SK-N-SH (cell line): ENCODE data around the gene EDN2. TPM values are rescaled to one million over a fixed set of nuclear protein-coding genes. Genes with fewer than 3 reads are reported as not detected.

Source experiments
- CTCF ChIA-PET: fragments of 300-600, 350-600 bp; formaldehyde crosslinking; extraction: SDS; loops from one replicate; lab custom pipeline; 2021; lab: Yijun Ruan, JAX
- POLR2A ChIA-PET: fragments of 350-600 bp; sonication (Branson Sonifier 250); formaldehyde crosslinking; extraction: SDS; loops from one replicate; lab custom pipeline; 2020; ENCODE audit warnings: antibody characterized with exemption, inconsistent platforms; lab: Yijun Ruan, JAX
- DNase-seq: peaks from one replicate; pipeline ENCODE4 v3.0.0; 2012
- H2AFZ ChIP-seq: fragments of 200-600 bp; sonication (generic); 2 replicates; pipeline ENCODE4 v1.8.1; 2016; ENCODE audit warnings: antibody characterized with exemption, mild to moderate bottlenecking, low read depth
- H3F3A ChIP-seq: fragments of 200-600 bp; sonication (generic); replicated peaks from 2 replicates; pipeline ENCODE3; 2016; ENCODE audit warnings: antibody characterized with exemption, mild to moderate bottlenecking; ENCODE audit not compliant: insufficient read depth
- H3K27ac ChIP-seq, 2 experiments: fragments of 200-500 bp in 1 of 2; fragments of 200-600 bp in 1 of 2; sonication (Bioruptor generic) in 1 of 2; sonication (generic), shearing (Covaris generic) in 1 of 2; 2 replicates each; pipeline versions ENCODE4 v1.5.1 to v1.6.1; 2014 to 2016; ENCODE audit warnings: low read depth in 2 of 2, inconsistent platforms in 1 of 2, low read length in 1 of 2, mild to moderate bottlenecking in 1 of 2, mixed read lengths in 1 of 2
- H3K27me3 ChIP-seq: fragments of 200-600 bp; sonication (generic), shearing (Covaris generic); 2 replicates; pipeline ENCODE4 v1.6.1; 2016; ENCODE audit warnings: mixed run types; ENCODE audit not compliant: insufficient read depth
- H3K36me3 ChIP-seq, 2 experiments: fragments of 200-500 bp in 1 of 2; fragments of 200-600 bp in 1 of 2; sonication (Bioruptor generic) in 1 of 2; sonication (generic) in 1 of 2; replicated peaks in 1 of 2; 2 replicates each; pipeline versions ENCODE3 to v1.5.1; 2014 to 2016; ENCODE audit warnings: low read length in 1 of 2, mild to moderate bottlenecking in 1 of 2; ENCODE audit not compliant: insufficient read depth in 2 of 2, control insufficient read depth in 1 of 2
- H3K4me1 ChIP-seq, 2 experiments: fragments of 200-500 bp in 1 of 2; fragments of 200-600 bp in 1 of 2; sonication (Bioruptor generic) in 1 of 2; sonication (generic), shearing (Covaris generic) in 1 of 2; 2 replicates each; pipeline versions ENCODE4 v1.5.1 to v1.6.1; 2014 to 2016; ENCODE audit warnings: low read depth in 1 of 2, low read length in 1 of 2, mixed run types in 1 of 2; ENCODE audit not compliant: insufficient read depth in 2 of 2, control insufficient read depth in 1 of 2
- H3K4me2 ChIP-seq: fragments of 200-600 bp; sonication (generic), shearing (Covaris generic); 2 replicates; pipeline ENCODE4 v1.6.1; 2017; ENCODE audit warnings: mixed run types
- H3K4me3 ChIP-seq, 2 experiments: fragments of 200-500 bp in 1 of 2; fragments of 200-600 bp in 1 of 2; sonication (Bioruptor generic) in 1 of 2; sonication (generic), shearing (Covaris generic) in 1 of 2; 2 replicates each; pipeline versions ENCODE4 v1.5.1 to v1.8.1; 2014 to 2016; ENCODE audit warnings: low read depth in 2 of 2, inconsistent platforms in 1 of 2, low read length in 1 of 2, mild to moderate bottlenecking in 1 of 2, mixed read lengths in 1 of 2, moderate library complexity in 1 of 2
- H3K79me2 ChIP-seq: fragments of 200-600 bp; sonication (generic); 2 replicates; pipeline ENCODE4 v1.8.1; 2017; ENCODE audit warnings: mild to moderate bottlenecking; ENCODE audit not compliant: insufficient read depth
- H3K9ac ChIP-seq: fragments of 200-600 bp; sonication (generic); 2 replicates; pipeline ENCODE4 v1.6.1; 2017; ENCODE audit warnings: mixed run types
- H3K9me2 ChIP-seq: fragments of 200-600 bp; sonication (generic); 2 replicates; pipeline ENCODE4 v1.6.1; 2017; ENCODE audit warnings: mixed run types
- H3K9me3 ChIP-seq: fragments of 200-600 bp; sonication (generic); 2 replicates; pipeline ENCODE4 v1.6.1; 2017; ENCODE audit warnings: mixed run types, mild to moderate bottlenecking, moderate library complexity
- H4K20me1 ChIP-seq: fragments of 200-600 bp; sonication (generic); 2 replicates; pipeline ENCODE4 v1.6.1; 2017; ENCODE audit warnings: mild to moderate bottlenecking, mixed run types; ENCODE audit not compliant: insufficient read depth
- CHD2 ChIP-seq: fragments of 150-350 bp; IDR thresholded peaks from 2 replicates; pipeline ENCODE4 v1.6.1; 2018; ENCODE audit warnings: low read length; ENCODE audit not compliant: partially characterized antibody
- ELF1 ChIP-seq: IDR thresholded peaks from 2 replicates; pipeline ENCODE4 v1.4.0; 2012
- EP300 ChIP-seq, 2 experiments: IDR thresholded peaks; 2 replicates each; pipeline versions ENCODE4 v1.4.0 to v1.6.1; 2012; ENCODE audit warnings: borderline replicate concordance in 1 of 2, low read depth in 1 of 2, low read length in 1 of 2
- EZH2phosphoT487 ChIP-seq: fragments of 200-600 bp; sonication (generic); IDR thresholded peaks from 2 replicates; pipeline ENCODE4 v1.6.1; 2017; ENCODE audit warnings: low read depth, mixed run types, mild to moderate bottlenecking, antibody characterized with exemption, moderate library complexity, borderline replicate concordance
- FOXJ3 ChIP-seq: sonication (generic); formaldehyde crosslinking; IDR thresholded peaks from 2 replicates; pipeline ENCODE4 v1.5.1; 2020; ENCODE audit warnings: mild to moderate bottlenecking, missing genetic modification reagents
- FOXM1 ChIP-seq: IDR thresholded peaks from 2 replicates; pipeline ENCODE4 v1.4.0; 2012; ENCODE audit warnings: low read depth, mild to moderate bottlenecking
- GATA2 ChIP-seq: sonication (generic); formaldehyde crosslinking; IDR thresholded peaks from 2 replicates; pipeline ENCODE4 v1.5.0; 2020; ENCODE audit warnings: mild to moderate bottlenecking, missing genetic modification reagents
- IRF3 ChIP-seq: fragments of 150-350 bp; IDR thresholded peaks from 2 replicates; pipeline ENCODE4 v1.6.1; 2016; ENCODE audit warnings: mild to moderate bottlenecking, low read depth, low read length
- MXI1 ChIP-seq: IDR thresholded peaks from 2 replicates; pipeline ENCODE4 v1.6.1; 2012; ENCODE audit warnings: mild to moderate bottlenecking, low read depth, low read length, improper control_type of control experiment
- NRF1 ChIP-seq: IDR thresholded peaks from 2 replicates; pipeline ENCODE4 v1.6.1; 2012; ENCODE audit warnings: low read depth, mild to moderate bottlenecking, low read length
- RCOR1 ChIP-seq: fragments of 150-350 bp; IDR thresholded peaks from 2 replicates; pipeline ENCODE4 v1.6.1; 2017; ENCODE audit warnings: antibody characterized with exemption, low read length
- REST ChIP-seq: IDR thresholded peaks from 2 replicates; pipeline ENCODE4 v1.6.1; 2012; ENCODE audit warnings: mild to moderate bottlenecking, low read depth, low read length, moderate library complexity
- RFX5 ChIP-seq: IDR thresholded peaks from 2 replicates; pipeline ENCODE4 v1.6.1; 2012; ENCODE audit warnings: mild to moderate bottlenecking, improper control_type of control experiment, low read length
- TAF1 ChIP-seq: IDR thresholded peaks from 2 replicates; pipeline ENCODE4 v1.6.1; 2012; ENCODE audit warnings: low read depth, mild to moderate bottlenecking, low read length, moderate library complexity, borderline replicate concordance
- USF2 ChIP-seq: fragments of 150-350 bp; IDR thresholded peaks from 2 replicates; pipeline ENCODE4 v1.6.1; 2017; ENCODE audit warnings: antibody characterized with exemption, low read length, low read depth, borderline replicate concordance
- YY1 ChIP-seq: IDR thresholded peaks from 2 replicates; pipeline ENCODE4 v1.4.0; 2012; ENCODE audit warnings: low read depth, mild to moderate bottlenecking
- WGBS: methylation state at CpG from one replicate; pipeline ENCODE4 v1.1.6; 2017; ENCODE audit warnings: low lambda C conversion rate; 5-methylcytosine and 5-hydroxymethylcytosine counted together
- polyA plus RNA-seq, 3 experiments: library from polyadenylated mRNA; depleted of rRNA; stranded (reverse); fragments of >200 nt; gene quantifications; 2 replicates each; pipeline ENCODE4 v1.2.3, GENCODE V29; 2012

The EDN2 gene
- polyA plus RNA-seq, 1 of the 3 experiments (the other 2 are of a cell fraction) = 0.97 TPM

- TF ChIP-seq IRF3 (no peak), FOXJ3 (CRISPR knock-in tag) (no peak), GATA2 (no peak), EP300 (IDR thresholded peaks at IDR 0.05; ENCODE audit: borderline replicate concordance in 1 of 2, low read depth in 1 of 2, low read length in 1 of 2) (no peak), USF2 (no peak), TAF1 (no peak)
These were observed 30.7 kb upstream of the EDN2 start (continued) for GRCh38 chr1:41515131-41515678.

GRCh38 chr1:41514381-41514780 is 29.9 kb upstream of the EDN2 start:
- H3K4me3 ChIP-seq = no peak overlapping the region
- 69% methylated on average over 3 of the region's 8 CpGs for WGBS
- TF ChIP-seq RCOR1 (peak; percentile 95), FOXM1 (no peak), RFX5 (no peak), REST (no peak), EP300 (IDR thresholded peaks at IDR 0.05; ENCODE audit: borderline replicate concordance in 1 of 2, low read depth in 1 of 2, low read length in 1 of 2) (peak in 1 of 2 experiments; percentile 75; a peak in 1 of 4 replicates), GATA2 (peak; percentile 77), CHD2 (peak; percentile 42), YY1 (no peak), NRF1 (no peak), EZH2phosphoT487 (no peak), FOXJ3 (CRISPR knock-in tag) (peak; percentile 84), ELF1 (no peak), MXI1 (peak; percentile 42; the same call in 1 of the 2 replicates)
- no peaks in the 10 kb centered on the region for H3K27me3 ChIP-seq
- POLR2A ChIA-PET = no interaction called here
- no peak overlapping the region for H3K4me2 ChIP-seq
- no peaks in the 10 kb centered on the region for H4K20me1 ChIP-seq
- no peak overlapping the region for H3K9ac ChIP-seq
- CTCF ChIA-PET = interaction anchor here (0.6 to 4.5 kb wide), 12 partner anchors 12 to 659 kb away, joined by 3 to 30 read pairs (median 6); no protein-coding TSS in a partner anchor
- peaks cover 4 to 44% of the 10 kb centered on the region in 2 experiments; a peak in 3 of 4 replicates for H3K4me1 ChIP-seq
- peak; percentile 89 for DNase-seq
- H2AFZ ChIP-seq = no peak overlapping the region
- H3F3A ChIP-seq = no peaks in the 10 kb centered on the region
- peak overlapping the region in 1 of 2 experiments; percentile 61; a peak in 2 of 4 replicates for H3K27ac ChIP-seq
- H3K9me3 ChIP-seq = no peaks in the 10 kb centered on the region
- no peaks in the 10 kb centered on the region for H3K36me3 ChIP-seq
- H3K9me2 ChIP-seq = no peaks in the 10 kb centered on the region
- no peaks in the 10 kb centered on the region for H3K79me2 ChIP-seq
